Osteocyte (in vitro differentiated cells): ENCODE measurements around the gene PDXK. TPM values are rescaled to one million over a fixed set of nuclear protein-coding genes. Genes with fewer than 3 reads are reported as not detected.

Experiments
- DNase-seq: peaks from one replicate; pipeline ENCODE4 v3.0.0; 2021; ENCODE audit warnings: mixed read lengths; ENCODE audit not compliant: unreplicated experiment; ENCODE audit errors: extremely low spot score
- H3K27ac Mint-ChIP-seq: one replicate; pipeline ENCODE4 v1.8.0; 2021; ENCODE audit warnings: mild to moderate bottlenecking, mixed read lengths; ENCODE audit not compliant: unreplicated experiment
- H3K27me3 Mint-ChIP-seq: one replicate; pipeline ENCODE4 v1.8.0; 2021; ENCODE audit warnings: mixed read lengths; ENCODE audit not compliant: unreplicated experiment
- H3K36me3 Mint-ChIP-seq: one replicate; pipeline ENCODE4 v1.8.0; 2021; ENCODE audit warnings: mixed read lengths; ENCODE audit not compliant: unreplicated experiment
- H3K4me1 Mint-ChIP-seq: one replicate; pipeline ENCODE4 v1.8.0; 2021; ENCODE audit warnings: mixed read lengths; ENCODE audit not compliant: unreplicated experiment
- H3K4me3 Mint-ChIP-seq: one replicate; pipeline ENCODE4 v1.8.0; 2021; ENCODE audit warnings: mild to moderate bottlenecking, moderate library complexity, mixed read lengths; ENCODE audit not compliant: unreplicated experiment
- H3K9me3 Mint-ChIP-seq: one replicate; pipeline ENCODE4 v1.8.0; 2021; ENCODE audit warnings: mixed read lengths; ENCODE audit not compliant: unreplicated experiment
- total RNA-seq: library from RNA; stranded (reverse); gene quantifications from 2 replicates; pipeline ENCODE4 v1.2.1, GENCODE V29; 2021
- TF ChIP-seq, protein P1 (sequence below): fragments of 200-600 bp; sonication (generic); IDR thresholded peaks from 2 replicates; pipeline ENCODE4 v1.5.0; 2021; ENCODE audit warnings: antibody characterized with exemption, mild to moderate bottlenecking, moderate library complexity

PDXK gene
- total RNA-seq, 1 donor from 2014 or later: 96.7 TPM

DNA sequence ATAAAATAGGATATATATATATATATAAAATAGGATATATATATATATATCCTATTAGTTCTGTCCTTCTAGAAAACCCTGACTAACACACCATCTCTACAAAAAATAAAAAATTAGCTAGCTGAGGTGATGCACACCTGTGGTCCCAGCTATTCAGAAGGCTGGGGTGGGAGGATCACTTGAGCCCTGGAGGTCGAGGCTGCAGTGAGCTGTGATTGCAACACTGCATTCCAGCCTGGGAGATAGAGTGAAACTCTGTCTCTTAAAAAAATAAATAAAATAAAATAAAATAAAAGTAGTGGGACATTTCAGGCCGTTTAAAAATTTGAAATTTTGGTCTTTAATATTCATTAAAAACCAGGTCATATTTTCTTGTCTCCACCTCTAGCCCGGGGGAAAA, 66.2 kb downstream of the PDXK start:
- Mint-ChIP-seq H3K9me3 (no peaks in the 10 kb centered on the region), H3K27me3 (no peaks in the 10 kb centered on the region), H3K4me3 (no peak overlapping the region), H3K4me1 (peaks cover 5% of the 10 kb centered on the region), H3K36me3 (no peaks in the 10 kb centered on the region), H3K27ac (no peak overlapping the region)
- TF ChIP-seq, protein P1, sequence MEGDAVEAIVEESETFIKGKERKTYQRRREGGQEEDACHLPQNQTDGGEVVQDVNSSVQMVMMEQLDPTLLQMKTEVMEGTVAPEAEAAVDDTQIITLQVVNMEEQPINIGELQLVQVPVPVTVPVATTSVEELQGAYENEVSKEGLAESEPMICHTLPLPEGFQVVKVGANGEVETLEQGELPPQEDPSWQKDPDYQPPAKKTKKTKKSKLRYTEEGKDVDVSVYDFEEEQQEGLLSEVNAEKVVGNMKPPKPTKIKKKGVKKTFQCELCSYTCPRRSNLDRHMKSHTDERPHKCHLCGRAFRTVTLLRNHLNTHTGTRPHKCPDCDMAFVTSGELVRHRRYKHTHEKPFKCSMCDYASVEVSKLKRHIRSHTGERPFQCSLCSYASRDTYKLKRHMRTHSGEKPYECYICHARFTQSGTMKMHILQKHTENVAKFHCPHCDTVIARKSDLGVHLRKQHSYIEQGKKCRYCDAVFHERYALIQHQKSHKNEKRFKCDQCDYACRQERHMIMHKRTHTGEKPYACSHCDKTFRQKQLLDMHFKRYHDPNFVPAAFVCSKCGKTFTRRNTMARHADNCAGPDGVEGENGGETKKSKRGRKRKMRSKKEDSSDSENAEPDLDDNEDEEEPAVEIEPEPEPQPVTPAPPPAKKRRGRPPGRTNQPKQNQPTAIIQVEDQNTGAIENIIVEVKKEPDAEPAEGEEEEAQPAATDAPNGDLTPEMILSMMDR: no peak
- DNase-seq: no peak

- Mint-ChIP-seq H3K27me3 (no peaks in the 10 kb centered on the region), H3K9me3 (no peaks in the 10 kb centered on the region), H3K36me3 (no peaks in the 10 kb centered on the region), H3K4me3 (no peak overlapping the region), H3K27ac (no peak overlapping the region), H3K4me1 (peaks cover 14% of the 10 kb centered on the region)
- DNase-seq: no peak
- TF ChIP-seq, protein P1: no peak
Measured at GRCh38 chr21:43786300-43786806, 67.4 kb downstream of the PDXK start.

- no peak overlapping the region for H3K27ac Mint-ChIP-seq
- H3K27me3 Mint-ChIP-seq: no peaks in the 10 kb centered on the region
- TF ChIP-seq, protein P1: no peak
- no peak for DNase-seq
- peaks cover 15% of the 10 kb centered on the region for H3K4me1 Mint-ChIP-seq
- H3K4me3 Mint-ChIP-seq: no peak overlapping the region
- H3K36me3 Mint-ChIP-seq: peaks cover 2% of the 10 kb centered on the region
- no peaks in the 10 kb centered on the region for H3K9me3 Mint-ChIP-seq
Measured at GRCh38 chr21:43786807-43787440, 68.0 kb downstream of the PDXK start.

DNA sequence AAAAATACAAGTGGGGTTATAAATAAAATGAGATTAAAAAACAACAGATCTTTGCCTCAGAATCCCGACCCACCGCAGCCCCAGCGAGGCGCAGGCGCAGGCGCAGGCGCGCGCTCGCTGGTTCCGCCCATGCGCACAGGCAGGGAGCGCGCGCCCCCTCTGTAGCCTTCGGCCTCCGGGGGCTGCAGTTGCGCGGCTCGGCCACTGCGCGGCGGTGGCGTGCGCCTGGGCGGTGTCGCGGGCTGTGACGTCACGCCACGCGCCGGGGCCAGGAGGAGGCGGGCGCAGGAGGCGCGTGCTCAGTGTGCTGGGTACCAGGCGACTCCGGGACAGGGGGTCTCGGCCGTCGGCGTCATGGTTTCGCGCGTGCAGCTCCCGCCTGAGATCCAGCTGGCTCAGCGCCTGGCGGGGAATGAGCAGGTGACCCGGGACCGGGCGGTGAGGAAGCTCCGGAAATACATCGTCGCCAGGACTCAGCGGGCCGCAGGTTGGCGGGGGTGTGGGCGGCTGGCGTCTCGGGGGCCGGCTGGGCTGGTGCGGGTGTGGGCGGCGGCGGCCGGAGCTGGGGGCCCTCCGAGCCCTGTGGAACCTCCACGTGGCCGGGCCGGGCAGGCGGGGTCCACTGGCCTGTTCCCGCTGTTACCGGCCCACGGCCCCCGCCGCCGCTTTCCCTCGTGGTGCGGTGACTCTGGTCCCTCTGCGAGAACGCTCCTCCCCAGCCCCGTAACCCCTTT, 70.5 kb downstream of the PDXK start, which contains the start of gene RRP1:
Gene RRP1, plus strand, starts transcription at position 302 of the 734 bp plus-strand sequence. Its CDS starts 53 bp downstream, at position 355.
- Mint-ChIP-seq H3K36me3 (peaks cover 18% of the 10 kb centered on the region), H3K27me3 (no peaks in the 10 kb centered on the region), H3K4me3 (peak within 1 kb of the TSS; percentile 88), H3K4me1 (peaks cover 18% of the 10 kb centered on the region), H3K9me3 (no peaks in the 10 kb centered on the region), H3K27ac (peak within 1 kb of the TSS; percentile 88)
- DNase-seq: peak; percentile 99
- TF ChIP-seq, protein P1: peak; percentile 96

DNA sequence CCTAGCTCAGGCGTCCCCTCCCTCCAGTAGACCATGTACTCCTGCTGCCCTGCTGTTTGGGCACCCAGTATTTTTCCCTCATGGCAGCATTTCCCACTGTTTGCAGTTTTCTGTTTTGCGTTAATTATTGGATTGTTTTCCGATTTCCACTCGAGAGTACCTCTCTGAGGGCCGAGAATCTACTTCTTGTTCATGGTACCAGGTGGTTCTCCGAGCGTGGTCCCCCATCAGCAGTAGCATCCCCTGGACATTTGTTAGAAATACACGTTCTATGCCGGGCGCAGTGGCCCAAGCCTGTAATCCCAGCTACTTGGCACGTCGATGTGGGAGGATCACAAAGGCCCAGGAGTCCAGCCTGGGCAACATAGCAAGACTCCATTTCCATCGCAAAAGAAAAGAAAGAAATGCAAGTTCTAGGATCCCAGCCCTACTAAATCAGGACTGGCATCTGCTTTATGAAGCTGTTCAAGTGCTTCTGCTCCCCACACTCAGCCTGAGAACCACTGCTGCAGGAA, 71.1 kb downstream of the PDXK start:
- H3K9me3 Mint-ChIP-seq: no peaks in the 10 kb centered on the region
- H3K27me3 Mint-ChIP-seq: no peaks in the 10 kb centered on the region
- peak overlapping the region; percentile 88 for H3K4me3 Mint-ChIP-seq
- DNase-seq: no peak
- peaks cover 18% of the 10 kb centered on the region for H3K4me1 Mint-ChIP-seq
- H3K36me3 Mint-ChIP-seq: peaks cover 21% of the 10 kb centered on the region
- peak overlapping the region; percentile 52 for H3K27ac Mint-ChIP-seq
- TF ChIP-seq, protein P1: no peak
